ENCODE measurements around the gene FGFRL1.

Gene FGFRL1

GRCh38 chr4:978957-979701 is 32.3 kb upstream of the FGFRL1 start:
- no peak overlapping the region for H3K4me3 ChIP-seq (ENCODE audit: low read depth, low read length, poor library complexity, severe bottlenecking)
- no peaks in the 10 kb centered on the region for H4K20me1 ChIP-seq (ENCODE audit: insufficient read depth, low read length)
- H3K27ac ChIP-seq (ENCODE audit: low read depth, low read length, poor library complexity, severe bottlenecking) = no peak overlapping the region
- no peaks in the 10 kb centered on the region for H3K9me2 ChIP-seq (ENCODE audit: low read depth, low read length)
- H3K4me2 ChIP-seq (ENCODE audit: low read length) = no peak overlapping the region
- no peaks in the 10 kb centered on the region for H3K36me3 ChIP-seq (ENCODE audit: insufficient read depth, low read length)
- H3K27me3 ChIP-seq (ENCODE audit: insufficient read depth, low read length) = no peaks in the 10 kb centered on the region
- no peaks in the 10 kb centered on the region for H3K9me3 ChIP-seq (ENCODE audit: low read length)
- H3K4me1 ChIP-seq (ENCODE audit: insufficient read depth, low read length, severe bottlenecking) = no peaks in the 10 kb centered on the region
- H3F3A ChIP-seq (ENCODE audit: insufficient read depth, low read length) = no peaks in the 10 kb centered on the region
- no peak for TF ChIP-seq EZH2 (IDR thresholded peaks at IDR 0.05; ENCODE audit: borderline replicate concordance, low read length)
- TF ChIP-seq, protein P1, sequence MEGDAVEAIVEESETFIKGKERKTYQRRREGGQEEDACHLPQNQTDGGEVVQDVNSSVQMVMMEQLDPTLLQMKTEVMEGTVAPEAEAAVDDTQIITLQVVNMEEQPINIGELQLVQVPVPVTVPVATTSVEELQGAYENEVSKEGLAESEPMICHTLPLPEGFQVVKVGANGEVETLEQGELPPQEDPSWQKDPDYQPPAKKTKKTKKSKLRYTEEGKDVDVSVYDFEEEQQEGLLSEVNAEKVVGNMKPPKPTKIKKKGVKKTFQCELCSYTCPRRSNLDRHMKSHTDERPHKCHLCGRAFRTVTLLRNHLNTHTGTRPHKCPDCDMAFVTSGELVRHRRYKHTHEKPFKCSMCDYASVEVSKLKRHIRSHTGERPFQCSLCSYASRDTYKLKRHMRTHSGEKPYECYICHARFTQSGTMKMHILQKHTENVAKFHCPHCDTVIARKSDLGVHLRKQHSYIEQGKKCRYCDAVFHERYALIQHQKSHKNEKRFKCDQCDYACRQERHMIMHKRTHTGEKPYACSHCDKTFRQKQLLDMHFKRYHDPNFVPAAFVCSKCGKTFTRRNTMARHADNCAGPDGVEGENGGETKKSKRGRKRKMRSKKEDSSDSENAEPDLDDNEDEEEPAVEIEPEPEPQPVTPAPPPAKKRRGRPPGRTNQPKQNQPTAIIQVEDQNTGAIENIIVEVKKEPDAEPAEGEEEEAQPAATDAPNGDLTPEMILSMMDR (IDR thresholded peaks at IDR 0.05; ENCODE audit: low read length) = no peak
- H3K9ac ChIP-seq (ENCODE audit: low read length) = no peak overlapping the region
- H2AFZ ChIP-seq (ENCODE audit: low read length) = no peak overlapping the region
- no peaks in the 10 kb centered on the region for H3K79me2 ChIP-seq (ENCODE audit: insufficient read depth, low read length)

DNA sequence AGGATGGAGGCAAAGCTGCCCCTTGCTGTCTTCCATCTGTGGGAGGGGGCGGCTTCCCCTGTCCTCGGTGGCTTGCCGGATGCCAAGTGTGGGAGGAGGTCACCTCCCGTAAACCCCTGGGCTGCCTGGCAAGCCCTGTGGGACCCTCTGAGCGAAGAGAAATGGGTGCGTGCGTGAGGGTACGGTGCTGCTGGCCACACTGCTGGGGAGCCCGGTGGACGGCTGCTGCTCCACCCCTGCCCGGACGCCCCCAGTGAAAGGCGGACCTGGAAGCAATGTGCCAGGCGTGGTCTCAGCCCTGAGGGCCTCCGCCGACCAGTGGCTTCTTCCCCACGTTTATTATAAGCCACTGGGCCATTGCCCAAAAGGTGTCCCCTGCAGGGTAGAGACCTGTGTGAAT is 29.1 kb upstream of the FGFRL1 start:
- Histone ChIP-seq H3K4me3 (ENCODE audit: low read depth, low read length, poor library complexity, severe bottlenecking) (no peak overlapping the region), H3K36me3 (ENCODE audit: insufficient read depth, low read length) (no peaks in the 10 kb centered on the region), H3K9me3 (ENCODE audit: low read length) (no peaks in the 10 kb centered on the region), H3K9ac (ENCODE audit: low read length) (no peak overlapping the region), H3K79me2 (ENCODE audit: insufficient read depth, low read length) (no peaks in the 10 kb centered on the region), H3K4me1 (ENCODE audit: insufficient read depth, low read length, severe bottlenecking) (peaks cover 11% of the 10 kb centered on the region), H2AFZ (ENCODE audit: low read length) (no peak overlapping the region), H3K27me3 (ENCODE audit: insufficient read depth, low read length) (no peaks in the 10 kb centered on the region), H3K4me2 (ENCODE audit: low read length) (no peak overlapping the region), H4K20me1 (ENCODE audit: insufficient read depth, low read length) (no peaks in the 10 kb centered on the region), H3K27ac (ENCODE audit: low read depth, low read length, poor library complexity, severe bottlenecking) (no peak overlapping the region), H3K9me2 (ENCODE audit: low read depth, low read length) (no peaks in the 10 kb centered on the region), H3F3A (ENCODE audit: insufficient read depth, low read length) (no peaks in the 10 kb centered on the region)
- TF ChIP-seq, protein P1 (IDR thresholded peaks at IDR 0.05; ENCODE audit: low read length) = no peak
- TF ChIP-seq EZH2 (IDR thresholded peaks at IDR 0.05; ENCODE audit: borderline replicate concordance, low read length) = no peak

GRCh38 chr4:982814-983213 is 28.6 kb upstream of the FGFRL1 start:
- H3K9ac ChIP-seq (ENCODE audit: low read length) = no peak overlapping the region
- H3K27me3 ChIP-seq (ENCODE audit: insufficient read depth, low read length) = no peaks in the 10 kb centered on the region
- no peak overlapping the region for H3K4me3 ChIP-seq (ENCODE audit: low read depth, low read length, poor library complexity, severe bottlenecking)
- H3K79me2 ChIP-seq (ENCODE audit: insufficient read depth, low read length) = no peaks in the 10 kb centered on the region
- H3F3A ChIP-seq (ENCODE audit: insufficient read depth, low read length) = no peaks in the 10 kb centered on the region
- no peak overlapping the region for H2AFZ ChIP-seq (ENCODE audit: low read length)
- no peak overlapping the region for H3K27ac ChIP-seq (ENCODE audit: low read depth, low read length, poor library complexity, severe bottlenecking)
- no peaks in the 10 kb centered on the region for H3K9me3 ChIP-seq (ENCODE audit: low read length)
- no peak overlapping the region for H3K4me2 ChIP-seq (ENCODE audit: low read length)
- peaks cover 16% of the 10 kb centered on the region for H3K4me1 ChIP-seq (ENCODE audit: insufficient read depth, low read length, severe bottlenecking)
- no peaks in the 10 kb centered on the region for H3K9me2 ChIP-seq (ENCODE audit: low read depth, low read length)
- no peaks in the 10 kb centered on the region for H4K20me1 ChIP-seq (ENCODE audit: insufficient read depth, low read length)
- no peaks in the 10 kb centered on the region for H3K36me3 ChIP-seq (ENCODE audit: insufficient read depth, low read length)
- no peak for TF ChIP-seq EZH2 (IDR thresholded peaks at IDR 0.05; ENCODE audit: borderline replicate concordance, low read length)
- TF ChIP-seq, protein P1 (IDR thresholded peaks at IDR 0.05; ENCODE audit: low read length) = no peak

All from OCI-LY1 (cell line).